Endothelial cell (in vitro differentiated cells): ENCODE measurements around the gene TRMT10B. TPM values are rescaled to one million over a fixed set of nuclear protein-coding genes. Genes with fewer than 3 reads are reported as not detected.
"Not testable (repeated sequence)": the region's sequence is repeated elsewhere in the genome, so short reads cannot be mapped to it uniquely, and the experiment has no call there.

Experiments used
- DNase-seq: peaks from one replicate; pipeline ENCODE4 v3.0.0; 2021; ENCODE audit warnings: low spot score
- H3K27ac Mint-ChIP-seq: one replicate; pipeline ENCODE4 v1.8.0; 2021; ENCODE audit warnings: mixed read lengths, inconsistent platforms; ENCODE audit not compliant: unreplicated experiment
- H3K27me3 Mint-ChIP-seq: one replicate; pipeline ENCODE4 v1.8.0; 2021; ENCODE audit warnings: mild to moderate bottlenecking, moderate library complexity, mixed read lengths, inconsistent platforms; ENCODE audit not compliant: unreplicated experiment
- H3K36me3 Mint-ChIP-seq: one replicate; pipeline ENCODE4 v1.8.0; 2021; ENCODE audit warnings: mild to moderate bottlenecking, low read depth, mixed read lengths, inconsistent platforms; ENCODE audit not compliant: unreplicated experiment
- H3K4me1 Mint-ChIP-seq: one replicate; pipeline ENCODE4 v1.8.0; 2021; ENCODE audit warnings: mild to moderate bottlenecking, mixed read lengths, inconsistent platforms; ENCODE audit not compliant: unreplicated experiment
- H3K4me3 Mint-ChIP-seq: one replicate; pipeline ENCODE4 v1.8.0; 2021; ENCODE audit warnings: mild to moderate bottlenecking, mixed read lengths, inconsistent platforms; ENCODE audit not compliant: unreplicated experiment
- H3K9me3 Mint-ChIP-seq: one replicate; pipeline ENCODE4 v1.8.0; 2021; ENCODE audit warnings: mixed read lengths, inconsistent platforms; ENCODE audit not compliant: unreplicated experiment
- total RNA-seq: library from RNA; stranded (reverse); fragmentation: NEBNext Ultra II Directional; extraction: Animal tissue kit (Norgen Biotek cat#: 25700); gene quantifications from one replicate; pipeline ENCODE4 v1.2.1, GENCODE V29; 2021; ENCODE audit not compliant: unreplicated experiment
- TF ChIP-seq, protein P1 (sequence below): fragments of 200-600 bp; sonication (generic); IDR thresholded peaks from one replicate; pipeline ENCODE4 v1.5.0; 2021; ENCODE audit warnings: antibody characterized with exemption; ENCODE audit not compliant: unreplicated experiment

The TRMT10B gene
- total RNA-seq, 1 donor from 2014 or later = 4.7 TPM

GRCh38 chr9:37806271-37806670 is 52.7 kb downstream of the TRMT10B start:
- TF ChIP-seq, protein P1, sequence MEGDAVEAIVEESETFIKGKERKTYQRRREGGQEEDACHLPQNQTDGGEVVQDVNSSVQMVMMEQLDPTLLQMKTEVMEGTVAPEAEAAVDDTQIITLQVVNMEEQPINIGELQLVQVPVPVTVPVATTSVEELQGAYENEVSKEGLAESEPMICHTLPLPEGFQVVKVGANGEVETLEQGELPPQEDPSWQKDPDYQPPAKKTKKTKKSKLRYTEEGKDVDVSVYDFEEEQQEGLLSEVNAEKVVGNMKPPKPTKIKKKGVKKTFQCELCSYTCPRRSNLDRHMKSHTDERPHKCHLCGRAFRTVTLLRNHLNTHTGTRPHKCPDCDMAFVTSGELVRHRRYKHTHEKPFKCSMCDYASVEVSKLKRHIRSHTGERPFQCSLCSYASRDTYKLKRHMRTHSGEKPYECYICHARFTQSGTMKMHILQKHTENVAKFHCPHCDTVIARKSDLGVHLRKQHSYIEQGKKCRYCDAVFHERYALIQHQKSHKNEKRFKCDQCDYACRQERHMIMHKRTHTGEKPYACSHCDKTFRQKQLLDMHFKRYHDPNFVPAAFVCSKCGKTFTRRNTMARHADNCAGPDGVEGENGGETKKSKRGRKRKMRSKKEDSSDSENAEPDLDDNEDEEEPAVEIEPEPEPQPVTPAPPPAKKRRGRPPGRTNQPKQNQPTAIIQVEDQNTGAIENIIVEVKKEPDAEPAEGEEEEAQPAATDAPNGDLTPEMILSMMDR = no peak
- H3K4me3 Mint-ChIP-seq = no peak overlapping the region
- no peaks in the 10 kb centered on the region for H3K9me3 Mint-ChIP-seq
- H3K27ac Mint-ChIP-seq = no peak overlapping the region
- DNase-seq = no peak
- H3K27me3 Mint-ChIP-seq = no peaks in the 10 kb centered on the region
- no peaks in the 10 kb centered on the region for H3K36me3 Mint-ChIP-seq
- peaks cover 15% of the 10 kb centered on the region for H3K4me1 Mint-ChIP-seq

- H3K4me3 Mint-ChIP-seq, H3K9me3 Mint-ChIP-seq, H3K4me1 Mint-ChIP-seq, DNase-seq, H3K27ac Mint-ChIP-seq, H3K27me3 Mint-ChIP-seq, H3K36me3 Mint-ChIP-seq: not testable (repeated sequence)
These were observed 56.1 kb downstream of the TRMT10B start for GRCh38 chr9:37809676-37810075.

GRCh38 chr9:37811906-37812476 is 58.4 kb downstream of the TRMT10B start:
- Mint-ChIP-seq H3K4me1 (no peaks in the 10 kb centered on the region), H3K36me3 (no peaks in the 10 kb centered on the region), H3K9me3 (no peaks in the 10 kb centered on the region), H3K27ac (no peak overlapping the region), H3K4me3 (no peak overlapping the region), H3K27me3 (no peaks in the 10 kb centered on the region)
- TF ChIP-seq, protein P1 = no peak
- DNase-seq = no peak

GRCh38 chr9:37812773-37813379 is 59.3 kb downstream of the TRMT10B start:
- Mint-ChIP-seq H3K9me3 (no peaks in the 10 kb centered on the region), H3K36me3 (no peaks in the 10 kb centered on the region), H3K4me1 (no peaks in the 10 kb centered on the region), H3K27ac (no peak overlapping the region), H3K27me3 (no peaks in the 10 kb centered on the region), H3K4me3 (no peak overlapping the region)
- TF ChIP-seq, protein P1 = no peak
- no peak for DNase-seq

DNA sequence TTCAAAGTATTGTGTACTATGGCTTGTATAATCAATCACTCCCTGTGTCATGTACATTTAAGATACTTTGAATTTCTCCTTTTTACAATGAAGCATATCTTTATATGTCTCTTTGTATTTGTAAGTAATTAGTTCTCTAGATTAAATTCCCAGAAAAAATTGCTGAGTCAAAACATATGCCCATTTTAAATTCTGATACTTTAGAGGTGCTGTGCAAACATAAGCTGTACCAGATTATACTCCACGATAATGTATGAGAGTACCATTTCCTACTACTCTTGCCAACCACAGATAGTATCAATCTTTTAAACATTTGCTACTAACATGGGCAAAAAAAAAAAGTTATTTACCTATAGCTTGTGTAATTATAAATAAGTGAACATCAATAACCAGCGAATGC is 65.2 kb downstream of the TRMT10B start:
- Mint-ChIP-seq H3K4me1 (no peaks in the 10 kb centered on the region), H3K27me3 (peaks cover 2% of the 10 kb centered on the region), H3K36me3 (peaks cover 6% of the 10 kb centered on the region), H3K27ac (no peak overlapping the region), H3K9me3 (no peaks in the 10 kb centered on the region), H3K4me3 (no peak overlapping the region)
- TF ChIP-seq, protein P1 = no peak
- DNase-seq = no peak
